Smooth muscle cell of trachea (primary cell): ENCODE results near the gene AGR3. TPM values are rescaled to one million over a fixed set of nuclear protein-coding genes. Genes with fewer than 3 reads are reported as not detected.

Source experiments
- total RNA-seq: library from RNA; depleted of rRNA; stranded (reverse); fragments of >200 nt; gene quantifications from 2 replicates; pipeline ENCODE4 v1.2.1, GENCODE V29; 2014

The AGR3 gene
- not detected in 2 replicates for total RNA-seq

DNA sequence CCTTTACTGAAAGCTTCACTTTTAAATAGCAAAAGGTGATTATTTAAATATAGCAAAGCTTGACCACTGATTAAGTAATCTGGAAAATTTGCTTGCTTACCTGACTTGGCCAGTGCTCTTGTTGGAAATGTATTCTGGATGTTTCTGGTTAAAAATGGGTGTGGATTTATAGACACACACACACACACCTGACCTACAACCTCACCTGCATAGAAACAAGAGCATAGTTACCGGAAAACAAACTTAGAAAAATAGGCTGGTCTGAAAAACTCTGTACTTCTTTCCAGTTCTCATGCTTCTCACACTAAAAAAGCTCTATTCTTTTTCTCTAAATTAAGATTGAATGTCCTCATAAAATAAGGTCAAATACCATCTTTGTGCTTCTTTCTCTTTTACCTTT lies at the start of gene AGR3:
TSS of gene AGR3 (minus strand) at position 140 of the 400 bp plus-strand sequence. CDS start 3,365 bp downstream, outside the sequence.

Other genes with a start within 250 kb of the AGR3 start
- gene ANKMY2, start 236.2 kb downstream of the AGR3 start, total RNA-seq, result 33.4 and 50.0 TPM in 2 replicates
- gene BZW2, start 235.8 kb downstream of the AGR3 start, total RNA-seq, result 67.5 and 136 TPM in 2 replicates
- gene TSPAN13, start 128.2 kb downstream of the AGR3 start, total RNA-seq, result 3.0 and 4.4 TPM in 2 replicates
- not detected in 2 replicates for gene AGR2, start 77.0 kb downstream of the AGR3 start, total RNA-seq